K562 (cell line): ENCODE data around the gene PPP1R37. TPM values are rescaled to one million over a fixed set of nuclear protein-coding genes. Genes with fewer than 3 reads are reported as not detected.

Source experiments
- ATAC-seq: fragments of 200-7000 bp; cut with Tn5 transposase; 3 replicates; pipeline ENCODE4 v1.9.1; 2020; ENCODE audit warnings: moderate library complexity
- BruUV-seq: library from RNA; stranded (reverse); fragments of 400-500 nt; replicated peaks from 2 replicates; lab custom pipeline; 2021; lab: Mats Ljungman, UMichigan
- CTCF ChIA-PET: fragments of 300-600 bp; formaldehyde crosslinking; extraction: SDS; loops from one replicate; lab custom pipeline; 2021; ENCODE audit warnings: low intra/inter-chr PET ratio; lab: Yijun Ruan, JAX
- POLR2A ChIA-PET: fragments of 300-600, 350-650 bp; sonication (Branson Sonifier 250); formaldehyde crosslinking; extraction: SDS; loops from one replicate; lab custom pipeline; 2021; ENCODE audit warnings: antibody characterized with exemption, inconsistent platforms; lab: Yijun Ruan, JAX
- DNase-seq, 4 experiments: peaks; one replicate each; pipeline versions ENCODE4 v3.0.0 to v3.0.0-alpha.2; 2011 to 2018; ENCODE audit warnings: low spot score in 3 of 4, mixed read lengths in 3 of 4; ENCODE audit errors: extremely low read depth in 1 of 4
- FAIRE-seq: peaks from 2 replicates; lab custom pipeline; 2011; peaks lifted over from hg19 to GRCh38; lab: Jason Lieb, UNC
- H2AFZ ChIP-seq: 2 replicates; pipeline ENCODE4 v1.6.0; 2011; ENCODE audit warnings: low read depth, low read length, control low read depth, inconsistent platforms
- H3K27ac ChIP-seq: fragments of 200-600 bp; 3 replicates; pipeline ENCODE4 v1.8.0; 2011; ENCODE audit warnings: low read depth, mild to moderate bottlenecking, control low read depth, inconsistent platforms, low read length, moderate library complexity, mixed read lengths; ENCODE audit errors: extremely low read depth
- H3K27me3 ChIP-seq, 2 experiments: fragments of 300-600 bp in 1 of 2; 2 replicates in 1 of 2; 3 replicates in 1 of 2; pipeline versions ENCODE4 v1.6.0 to v1.8.0; 2011; ENCODE audit warnings: inconsistent platforms in 2 of 2, low read length in 2 of 2, mild to moderate bottlenecking in 1 of 2, mixed read lengths in 1 of 2, moderate library complexity in 1 of 2; ENCODE audit not compliant: control insufficient read depth in 2 of 2, insufficient read depth in 2 of 2
- H3K36me3 ChIP-seq: fragments of 300-600 bp; 3 replicates; pipeline ENCODE4 v1.8.0; 2011; ENCODE audit warnings: mild to moderate bottlenecking, low read length, inconsistent platforms; ENCODE audit not compliant: control insufficient read depth, insufficient read depth
- H3K4me1 ChIP-seq, 2 experiments: fragments of 200-600 bp in 1 of 2; replicated peaks in 1 of 2; 2 replicates in 1 of 2; 3 replicates in 1 of 2; pipeline versions ENCODE4 v1.5.1 to v1.8.0; 2011; ENCODE audit warnings: inconsistent platforms in 2 of 2, low read length in 2 of 2, mild to moderate bottlenecking in 1 of 2, mixed read lengths in 1 of 2, moderate library complexity in 1 of 2; ENCODE audit not compliant: control insufficient read depth in 2 of 2, insufficient read depth in 2 of 2
- H3K4me2 ChIP-seq: 2 replicates; pipeline ENCODE4 v1.6.1; 2011; ENCODE audit warnings: low read length, control low read depth, inconsistent platforms, mixed read lengths; ENCODE audit not compliant: insufficient read depth
- H3K4me3 ChIP-seq: fragments of 200-600 bp; sonication (generic), shearing (Covaris generic); 2 replicates; pipeline ENCODE4 v1.5.1; 2016; ENCODE audit warnings: control low read depth, inconsistent platforms
- H3K79me2 ChIP-seq: fragments of 200-600 bp; 3 replicates; pipeline ENCODE4 v1.8.0; 2011; ENCODE audit warnings: low read length, inconsistent platforms; ENCODE audit not compliant: control insufficient read depth, insufficient read depth
- H3K9ac ChIP-seq, 2 experiments: 2 replicates each; pipeline versions ENCODE4 v1.6.0 to v1.6.1; 2011; ENCODE audit warnings: low read depth in 2 of 2, low read length in 2 of 2, control low read depth in 1 of 2, inconsistent platforms in 1 of 2, mild to moderate bottlenecking in 1 of 2, mixed read lengths in 1 of 2; ENCODE audit not compliant: insufficient read depth in 1 of 2
- H3K9me1 ChIP-seq: one replicate; pipeline ENCODE4 v1.6.0; 2011; ENCODE audit warnings: inconsistent platforms, mild to moderate bottlenecking, low read length, moderate library complexity; ENCODE audit not compliant: control insufficient read depth, insufficient read depth
- H3K9me3 ChIP-seq: replicated peaks from 2 replicates; pipeline ENCODE4 v1.5.1; 2011; ENCODE audit warnings: low read depth, low read length, inconsistent platforms; ENCODE audit not compliant: control insufficient read depth, insufficient read depth
- H4K20me1 ChIP-seq: replicated peaks from 2 replicates; pipeline ENCODE4 v1.6.1; 2011; ENCODE audit warnings: low read length, inconsistent platforms, mixed read lengths; ENCODE audit not compliant: control insufficient read depth, insufficient read depth
- ARHGAP35 ChIP-seq: fragments of 450-650 bp; IDR thresholded peaks from 2 replicates; pipeline ENCODE4 v1.6.1; 2018; ENCODE audit not compliant: partially characterized antibody
- FUS ChIP-seq: fragments of 200-400 bp; formaldehyde crosslinking; optimal IDR thresholded peaks from 2 replicates; pipeline ENCODE3; 2017; ENCODE audit warnings: low read depth, low read length
- JUND ChIP-seq, 2 experiments: IDR thresholded peaks; 2 replicates in 1 of 2; 3 replicates in 1 of 2; pipeline ENCODE4 v1.6.1; 2011; ENCODE audit warnings: borderline replicate concordance in 2 of 2, low read depth in 2 of 2, low read length in 2 of 2, improper control_type of control experiment in 1 of 2, missing biosample characterization in 1 of 2, missing genetic modification characterization in 1 of 2, missing genetic modification reagents in 1 of 2
- WGBS: fragments of 100-300 bp; shearing (Covaris generic); methylation state at CpG from one replicate; pipeline ENCODE4 v1.1.6; 2016; ENCODE audit warnings: low coverage, mixed read lengths; ENCODE audit not compliant: insufficient coverage; ENCODE audit errors: missing lambda C conversion rate; 5-methylcytosine and 5-hydroxymethylcytosine counted together
- in situ Hi-C: fragments of 300-500 bp; cut with MboI; formaldehyde crosslinking; loops from 4 replicates; pipeline ENCODE4 v1.15.0; 2018; ENCODE audit warnings: inconsistent platforms, mixed read lengths
- intact Hi-C: fragments of 100-400 bp; cut with micrococcal nuclease; formaldehyde crosslinking; loops from 2 replicates; pipeline ENCODE4 v1.14.2; 2022
- polyA plus RNA-seq, 8 experiments: library from polyadenylated mRNA; depleted of rRNA in 4 of 8; stranded (reverse) in 5 of 8; unstranded in 3 of 8; fragments of >200 nt; fragmentation: Nextera tagmentation in 2 of 8; fragmentation: Illumina TruSeq in 1 of 8; extraction: Ambion mirVana in 2 of 8; extraction: Trizol in 1 of 8; gene quantifications; 2 replicates each; pipeline versions ENCODE4 v1.2.1 to v1.2.3, GENCODE V29; 2011 to 2014; ENCODE audit warnings: inconsistent platforms in 1 of 8, missing spikeins in 1 of 8
- total RNA-seq, 7 experiments: library from RNA; depleted of rRNA in 6 of 7; stranded (reverse); fragments of >200 nt in 6 of 7; fragmentation: Illumina TruSeq in 2 of 7; extraction: Trizol in 2 of 7; gene quantifications; 2 replicates each; pipeline versions ENCODE4 v1.2.1 to v1.2.3, GENCODE V29; 2011 to 2021; ENCODE audit warnings: low replicate concordance in 1 of 7
- TF ChIP-seq, protein P1 (sequence below), 3 experiments: IDR thresholded peaks in 2 of 3; conservative IDR thresholded peaks in 1 of 3; 2 replicates each; pipeline ENCODE4 v1.5.1; 2011 to 2012; ENCODE audit warnings: low read length in 3 of 3, mild to moderate bottlenecking in 3 of 3, control low read depth in 2 of 3, improper control_type of control experiment in 1 of 3, inconsistent platforms in 1 of 3, low read depth in 1 of 3, mixed read lengths in 1 of 3, moderate library complexity in 1 of 3; ENCODE audit not compliant: insufficient read depth in 2 of 3
- TF ChIP-seq, protein P2 (sequence below): sonication (generic); formaldehyde crosslinking; IDR thresholded peaks from 2 replicates; pipeline ENCODE4 v1.9.0; 2022; ENCODE audit warnings: mild to moderate bottlenecking, missing genetic modification reagents
- TF ChIP-seq, protein P3 (sequence below): sonication (generic); formaldehyde crosslinking; IDR thresholded peaks from 2 replicates; pipeline ENCODE4 v1.5.0; 2020; ENCODE audit warnings: missing genetic modification reagents

PPP1R37 gene
- total and polyA plus RNA-seq, 9 of the 15 experiments (the other 6 are each of a cell fraction or from before 2014, with no cell fraction given): 0.04 to 20.3 (median 7.3) TPM

DNA sequence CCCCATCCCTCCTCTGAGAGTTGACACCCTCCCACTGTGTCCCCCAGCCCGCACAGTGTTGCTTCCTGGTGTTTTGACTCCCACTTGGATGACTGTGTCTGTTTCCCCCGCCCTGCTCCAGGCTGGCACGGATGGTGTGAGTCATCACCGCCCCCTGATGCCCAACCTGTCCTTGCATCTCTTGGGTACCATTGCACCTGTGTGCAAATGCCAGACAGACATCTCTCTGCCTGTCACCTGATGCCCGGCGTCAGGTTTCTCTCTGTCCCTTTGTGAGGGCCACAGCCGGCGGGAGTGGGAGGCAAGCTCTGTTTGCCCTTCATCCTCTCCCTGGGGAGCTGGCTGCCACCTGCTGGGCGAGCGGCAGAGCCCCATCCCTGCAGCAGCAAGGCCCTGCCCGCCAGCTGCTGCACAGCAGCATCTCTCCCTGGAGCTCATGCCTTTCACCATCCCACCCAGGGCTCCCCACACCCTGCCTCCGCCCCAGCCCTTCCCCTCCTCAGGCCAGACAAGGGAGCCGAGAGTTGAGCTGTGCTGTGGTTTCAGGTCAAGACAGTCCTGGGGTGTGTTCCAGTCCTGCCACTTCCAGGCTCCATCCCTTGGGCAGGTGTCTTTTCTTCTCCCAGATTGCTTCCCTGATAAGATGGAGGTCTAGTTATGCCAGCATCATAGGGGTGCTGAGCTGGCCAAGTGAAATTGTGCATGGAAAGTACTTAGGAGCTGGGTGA, 38.1 kb downstream of the PPP1R37 start (continued):
- TF ChIP-seq, protein P1, sequence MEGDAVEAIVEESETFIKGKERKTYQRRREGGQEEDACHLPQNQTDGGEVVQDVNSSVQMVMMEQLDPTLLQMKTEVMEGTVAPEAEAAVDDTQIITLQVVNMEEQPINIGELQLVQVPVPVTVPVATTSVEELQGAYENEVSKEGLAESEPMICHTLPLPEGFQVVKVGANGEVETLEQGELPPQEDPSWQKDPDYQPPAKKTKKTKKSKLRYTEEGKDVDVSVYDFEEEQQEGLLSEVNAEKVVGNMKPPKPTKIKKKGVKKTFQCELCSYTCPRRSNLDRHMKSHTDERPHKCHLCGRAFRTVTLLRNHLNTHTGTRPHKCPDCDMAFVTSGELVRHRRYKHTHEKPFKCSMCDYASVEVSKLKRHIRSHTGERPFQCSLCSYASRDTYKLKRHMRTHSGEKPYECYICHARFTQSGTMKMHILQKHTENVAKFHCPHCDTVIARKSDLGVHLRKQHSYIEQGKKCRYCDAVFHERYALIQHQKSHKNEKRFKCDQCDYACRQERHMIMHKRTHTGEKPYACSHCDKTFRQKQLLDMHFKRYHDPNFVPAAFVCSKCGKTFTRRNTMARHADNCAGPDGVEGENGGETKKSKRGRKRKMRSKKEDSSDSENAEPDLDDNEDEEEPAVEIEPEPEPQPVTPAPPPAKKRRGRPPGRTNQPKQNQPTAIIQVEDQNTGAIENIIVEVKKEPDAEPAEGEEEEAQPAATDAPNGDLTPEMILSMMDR (IDR thresholded peaks at IDR 0.05 in 2 of 3, conservative IDR thresholded peaks at IDR 0.05 in 1 of 3; ENCODE audit: insufficient read depth in 2 of 3, low read depth in 1 of 3, low read length in 3 of 3): peak in 1 of 3 experiments; percentile 30; a peak in 2 of 6 replicates
- TF ChIP-seq JUND (IDR thresholded peaks at IDR 0.05; ENCODE audit: borderline replicate concordance, low read depth, low read length): no peak
- no peak for TF ChIP-seq JUND (tag; IDR thresholded peaks at IDR 0.05; ENCODE audit: borderline replicate concordance, low read depth, low read length)

DNA sequence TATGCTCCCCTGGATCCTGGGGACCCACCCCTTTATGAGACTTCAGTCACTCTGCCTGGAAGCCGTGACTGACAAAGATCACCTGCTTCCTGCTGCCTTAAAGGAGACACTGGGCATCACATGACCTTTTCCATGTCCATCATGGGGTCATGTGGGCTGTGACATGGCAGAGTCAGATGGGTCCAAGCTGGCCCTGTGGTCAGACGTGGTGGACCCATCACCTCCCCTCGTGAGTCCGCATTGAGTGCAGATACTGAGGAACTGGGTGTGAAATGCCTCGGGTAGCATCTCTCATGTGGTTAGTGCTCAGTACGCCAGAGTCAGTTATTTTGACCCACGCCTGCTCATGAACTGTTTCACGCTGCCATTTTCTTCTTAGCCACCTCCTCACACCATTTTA, 40.7 kb downstream of the PPP1R37 start:
- peak overlapping the region in 1 of 2 experiments; percentile 68; a peak in 1 of 4 replicates for H3K9ac ChIP-seq
- H3K4me1 ChIP-seq: peaks cover 0 to 32% of the 10 kb centered on the region in 2 experiments; a peak in 3 of 5 replicates
- H3K4me3 ChIP-seq: no peak overlapping the region
- WGBS: 90% methylated on average over 8 of the region's 8 CpGs
- no peak overlapping the region for H3K27ac ChIP-seq
- TF ChIP-seq, protein P2, sequence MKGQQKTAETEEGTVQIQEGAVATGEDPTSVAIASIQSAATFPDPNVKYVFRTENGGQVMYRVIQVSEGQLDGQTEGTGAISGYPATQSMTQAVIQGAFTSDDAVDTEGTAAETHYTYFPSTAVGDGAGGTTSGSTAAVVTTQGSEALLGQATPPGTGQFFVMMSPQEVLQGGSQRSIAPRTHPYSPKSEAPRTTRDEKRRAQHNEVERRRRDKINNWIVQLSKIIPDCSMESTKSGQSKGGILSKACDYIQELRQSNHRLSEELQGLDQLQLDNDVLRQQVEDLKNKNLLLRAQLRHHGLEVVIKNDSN (CRISPR knock-in tag): 0 out of 2 replicates have a peak, but pooled peaks have one; percentile 9
- TF ChIP-seq FUS: no peak
- TF ChIP-seq, protein P3, sequence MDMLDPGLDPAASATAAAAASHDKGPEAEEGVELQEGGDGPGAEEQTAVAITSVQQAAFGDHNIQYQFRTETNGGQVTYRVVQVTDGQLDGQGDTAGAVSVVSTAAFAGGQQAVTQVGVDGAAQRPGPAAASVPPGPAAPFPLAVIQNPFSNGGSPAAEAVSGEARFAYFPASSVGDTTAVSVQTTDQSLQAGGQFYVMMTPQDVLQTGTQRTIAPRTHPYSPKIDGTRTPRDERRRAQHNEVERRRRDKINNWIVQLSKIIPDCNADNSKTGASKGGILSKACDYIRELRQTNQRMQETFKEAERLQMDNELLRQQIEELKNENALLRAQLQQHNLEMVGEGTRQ (CRISPR knock-in tag): 0 out of 2 replicates have a peak, but pooled peaks have one; percentile 6
- TF ChIP-seq ARHGAP35: no peak
- TF ChIP-seq, all 486 proteins: peak for 2
- Histone ChIP-seq H3K79me2 (peaks cover 22% of the 10 kb centered on the region), H3K36me3 (peaks cover 17% of the 10 kb centered on the region; the same call in 1 of the 3 replicates), H3K9me1 (peaks cover 3% of the 10 kb centered on the region), H2AFZ (no peak overlapping the region), H3K9me3 (no peaks in the 10 kb centered on the region), H3K4me2 (no peak overlapping the region), H4K20me1 (peaks cover 16% of the 10 kb centered on the region), H3K27me3 (no peaks in the 10 kb centered on the region)
- ChIA-PET POLR2A (no interaction called here), CTCF (no interaction called here)
- DNase-seq (no peak), ATAC-seq (no peak), FAIRE-seq (peak; percentile 32)
- BruUV-seq: no TSS peak
- in situ Hi-C loops (no loop called here), intact Hi-C loops (no loop called here)
